ENCODE data around the gene PLCD1.

GRCh38 chr3:37980462-37981347 lies 48.7 kb downstream of the PLCD1 start:
- TF ChIP-seq, protein P1, sequence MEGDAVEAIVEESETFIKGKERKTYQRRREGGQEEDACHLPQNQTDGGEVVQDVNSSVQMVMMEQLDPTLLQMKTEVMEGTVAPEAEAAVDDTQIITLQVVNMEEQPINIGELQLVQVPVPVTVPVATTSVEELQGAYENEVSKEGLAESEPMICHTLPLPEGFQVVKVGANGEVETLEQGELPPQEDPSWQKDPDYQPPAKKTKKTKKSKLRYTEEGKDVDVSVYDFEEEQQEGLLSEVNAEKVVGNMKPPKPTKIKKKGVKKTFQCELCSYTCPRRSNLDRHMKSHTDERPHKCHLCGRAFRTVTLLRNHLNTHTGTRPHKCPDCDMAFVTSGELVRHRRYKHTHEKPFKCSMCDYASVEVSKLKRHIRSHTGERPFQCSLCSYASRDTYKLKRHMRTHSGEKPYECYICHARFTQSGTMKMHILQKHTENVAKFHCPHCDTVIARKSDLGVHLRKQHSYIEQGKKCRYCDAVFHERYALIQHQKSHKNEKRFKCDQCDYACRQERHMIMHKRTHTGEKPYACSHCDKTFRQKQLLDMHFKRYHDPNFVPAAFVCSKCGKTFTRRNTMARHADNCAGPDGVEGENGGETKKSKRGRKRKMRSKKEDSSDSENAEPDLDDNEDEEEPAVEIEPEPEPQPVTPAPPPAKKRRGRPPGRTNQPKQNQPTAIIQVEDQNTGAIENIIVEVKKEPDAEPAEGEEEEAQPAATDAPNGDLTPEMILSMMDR (IDR thresholded peaks at IDR 0.05) = no peak
- TF ChIP-seq POLR2AphosphoS5 (IDR thresholded peaks at IDR 0.05) (no peak), POLR2A (IDR thresholded peaks at IDR 0.05) (no peak)
